Colonic mucosa (tissue), 4 donors: Measurements from ENCODE around the gene HOXB3. TPM values are rescaled to one million over a fixed set of nuclear protein-coding genes. Genes with fewer than 3 reads are reported as not detected.
"Not testable (repeated sequence)": the region's sequence is repeated elsewhere in the genome, so short reads cannot be mapped to it uniquely, and the experiment has no call there.

ENCODE experiments used
- DNase-seq: peaks from one replicate; pipeline ENCODE4 v3.0.0-alpha.2; 2020
- H3K27ac ChIP-seq: fragments of 200-600 bp; one replicate; pipeline ENCODE4 v1.8.0; 2021
- H3K27me3 ChIP-seq: fragments of 200-600 bp; one replicate; pipeline ENCODE4 v1.8.0; 2021
- H3K36me3 ChIP-seq: fragments of 200-600 bp; one replicate; pipeline ENCODE4 v1.8.0; 2021
- H3K4me1 ChIP-seq: fragments of 200-600 bp; one replicate; pipeline ENCODE4 v1.8.0; 2021; ENCODE audit warnings: mild to moderate bottlenecking
- H3K4me3 ChIP-seq: fragments of 200-600 bp; one replicate; pipeline ENCODE4 v1.8.0; 2021
- H3K9ac ChIP-seq, 2 donors: one replicate each; pipeline ENCODE4 v1.7.0; 2013; ENCODE audit warnings: control low read depth in 2 of 2, low read depth in 2 of 2, low read length in 2 of 2
- H3K9me3 ChIP-seq: fragments of 200-600 bp; one replicate; pipeline ENCODE4 v1.8.0; 2021
- intact Hi-C: fragments of 100-400 bp; cut with DNase I; formaldehyde crosslinking; loops from one replicate; pipeline ENCODE4 v1.14.1; 2022
- total RNA-seq, 2 donors: library from RNA; stranded (reverse); fragmentation: NEBNext Ultra II Directional in 1 of 2; extraction: Animal tissue kit (Norgen Biotek cat#: 25700) in 1 of 2; gene quantifications; one replicate each; pipeline ENCODE4 v1.2.1, GENCODE V29; 2021
- TF ChIP-seq, protein P1 (sequence below): fragments of 200-600 bp; IDR thresholded peaks from one replicate; pipeline ENCODE4 v1.8.0; 2022; ENCODE audit warnings: antibody characterized with exemption, mild to moderate bottlenecking
- donor health status: healthy.
- donor health status: DM: no; HTN: no; CAD: no.
- donor health status: DM: no; HTN: no; CAD: no.

The HOXB3 gene
- total RNA-seq, 2 donors from 2014 or later = 17.4 to 31.8 TPM

DNA sequence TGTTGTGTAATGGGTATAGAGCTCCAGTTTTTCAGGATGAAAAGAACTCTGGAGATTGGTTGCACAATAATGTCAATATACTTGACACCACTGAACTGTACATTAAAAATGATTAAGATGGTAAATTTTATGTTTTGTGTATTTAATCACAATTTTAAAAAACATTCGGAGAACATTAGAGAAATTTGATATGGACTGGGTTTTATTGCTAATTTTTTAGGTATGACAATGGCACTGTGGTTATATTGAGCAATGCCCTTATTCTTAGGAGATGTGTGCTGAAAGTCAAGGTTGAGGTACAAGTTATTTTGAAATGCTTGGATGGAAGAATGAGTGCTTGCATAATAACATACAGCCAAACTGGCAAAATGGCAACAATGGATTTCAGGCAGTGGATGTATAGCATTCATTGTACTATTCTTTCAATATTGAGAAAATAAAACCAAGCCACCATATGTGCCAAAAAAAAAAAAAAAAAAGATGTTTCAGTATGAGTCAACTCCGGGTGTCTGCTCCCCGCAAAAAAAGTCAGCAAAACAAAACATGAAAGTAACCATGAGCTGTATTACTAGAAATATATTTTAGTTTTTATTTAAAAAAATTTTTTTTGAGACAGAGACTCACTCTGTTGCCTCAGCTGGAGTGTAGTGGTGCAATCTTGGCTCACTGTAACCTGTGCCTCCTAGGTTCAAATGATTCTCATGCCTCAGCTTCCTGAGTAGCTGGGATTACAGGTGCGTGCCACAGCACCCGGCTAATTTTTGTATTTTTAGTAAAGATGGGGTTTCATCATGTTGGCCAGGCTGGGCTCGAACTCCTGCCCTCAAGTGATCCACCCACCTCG is 79.1 kb downstream of the HOXB3 start:
- H3K4me1 ChIP-seq = no peaks in the 10 kb centered on the region
- no peaks in the 10 kb centered on the region for H3K27me3 ChIP-seq
- H3K9me3 ChIP-seq = no peaks in the 10 kb centered on the region
- intact Hi-C loops = no loop called here
- no peak overlapping the region for H3K4me3 ChIP-seq
- no peak overlapping the region for H3K9ac ChIP-seq
- no peak overlapping the region for H3K27ac ChIP-seq
- DNase-seq = no peak
- H3K36me3 ChIP-seq = no peaks in the 10 kb centered on the region
- TF ChIP-seq, protein P1, sequence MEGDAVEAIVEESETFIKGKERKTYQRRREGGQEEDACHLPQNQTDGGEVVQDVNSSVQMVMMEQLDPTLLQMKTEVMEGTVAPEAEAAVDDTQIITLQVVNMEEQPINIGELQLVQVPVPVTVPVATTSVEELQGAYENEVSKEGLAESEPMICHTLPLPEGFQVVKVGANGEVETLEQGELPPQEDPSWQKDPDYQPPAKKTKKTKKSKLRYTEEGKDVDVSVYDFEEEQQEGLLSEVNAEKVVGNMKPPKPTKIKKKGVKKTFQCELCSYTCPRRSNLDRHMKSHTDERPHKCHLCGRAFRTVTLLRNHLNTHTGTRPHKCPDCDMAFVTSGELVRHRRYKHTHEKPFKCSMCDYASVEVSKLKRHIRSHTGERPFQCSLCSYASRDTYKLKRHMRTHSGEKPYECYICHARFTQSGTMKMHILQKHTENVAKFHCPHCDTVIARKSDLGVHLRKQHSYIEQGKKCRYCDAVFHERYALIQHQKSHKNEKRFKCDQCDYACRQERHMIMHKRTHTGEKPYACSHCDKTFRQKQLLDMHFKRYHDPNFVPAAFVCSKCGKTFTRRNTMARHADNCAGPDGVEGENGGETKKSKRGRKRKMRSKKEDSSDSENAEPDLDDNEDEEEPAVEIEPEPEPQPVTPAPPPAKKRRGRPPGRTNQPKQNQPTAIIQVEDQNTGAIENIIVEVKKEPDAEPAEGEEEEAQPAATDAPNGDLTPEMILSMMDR = no peak

DNA sequence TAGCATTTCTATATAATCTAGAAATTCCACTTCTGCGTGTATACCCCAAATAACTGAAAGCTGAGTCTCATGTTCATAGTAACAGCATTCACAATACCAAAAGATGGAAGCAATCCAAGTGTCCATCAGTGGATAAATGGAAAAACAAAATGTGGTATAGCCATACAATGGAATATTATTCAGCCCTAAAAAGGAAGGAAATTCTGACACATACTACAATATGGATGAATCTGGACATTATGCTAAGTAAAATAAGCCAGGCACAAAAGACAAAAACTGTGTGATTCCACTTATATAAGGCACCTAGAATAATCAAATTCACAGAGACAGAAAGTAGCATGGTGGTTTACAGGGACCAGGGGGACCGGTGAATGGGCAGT is 79.7 kb downstream of the HOXB3 start:
- intact Hi-C loops = no loop called here
- TF ChIP-seq, protein P1 = no peak
- Histone ChIP-seq H3K4me1 (no peaks in the 10 kb centered on the region), H3K9me3 (no peaks in the 10 kb centered on the region), H3K36me3 (no peaks in the 10 kb centered on the region), H3K27ac (no peak overlapping the region), H3K4me3 (no peak overlapping the region), H3K9ac (no peak overlapping the region), H3K27me3 (no peaks in the 10 kb centered on the region)
- no peak for DNase-seq

GRCh38 chr17:48509708-48510107 is 80.3 kb downstream of the HOXB3 start:
- H3K27me3 ChIP-seq, H3K9me3 ChIP-seq, H3K9ac ChIP-seq, H3K4me1 ChIP-seq, H3K4me3 ChIP-seq, intact Hi-C loops, H3K27ac ChIP-seq, H3K36me3 ChIP-seq, DNase-seq: not testable (repeated sequence)

- no peak overlapping the region for H3K27ac ChIP-seq
Measured at GRCh38 chr17:48506246-48506645, 83.8 kb downstream of the HOXB3 start.

GRCh38 chr17:48505788-48506187 is 84.3 kb downstream of the HOXB3 start:
- DNase-seq = no peak
- Histone ChIP-seq H3K4me1 (no peaks in the 10 kb centered on the region), H3K9ac (no peak overlapping the region), H3K4me3 (no peak overlapping the region), H3K27ac (no peak overlapping the region), H3K36me3 (no peaks in the 10 kb centered on the region), H3K27me3 (no peaks in the 10 kb centered on the region), H3K9me3 (no peaks in the 10 kb centered on the region)
- TF ChIP-seq, protein P1 = no peak
- intact Hi-C loops = no loop called here

More at GRCh38 chr17:48506246-48506645, 83.8 kb downstream of the HOXB3 start:
- H3K9ac ChIP-seq = no peak overlapping the region
- H3K4me1 ChIP-seq = no peaks in the 10 kb centered on the region
- no peaks in the 10 kb centered on the region for H3K9me3 ChIP-seq
- no peaks in the 10 kb centered on the region for H3K36me3 ChIP-seq
- no peak for DNase-seq
- TF ChIP-seq, protein P1 = no peak
- intact Hi-C loops = no loop called here
- no peak overlapping the region for H3K4me3 ChIP-seq
- H3K27me3 ChIP-seq = no peaks in the 10 kb centered on the region

DNA sequence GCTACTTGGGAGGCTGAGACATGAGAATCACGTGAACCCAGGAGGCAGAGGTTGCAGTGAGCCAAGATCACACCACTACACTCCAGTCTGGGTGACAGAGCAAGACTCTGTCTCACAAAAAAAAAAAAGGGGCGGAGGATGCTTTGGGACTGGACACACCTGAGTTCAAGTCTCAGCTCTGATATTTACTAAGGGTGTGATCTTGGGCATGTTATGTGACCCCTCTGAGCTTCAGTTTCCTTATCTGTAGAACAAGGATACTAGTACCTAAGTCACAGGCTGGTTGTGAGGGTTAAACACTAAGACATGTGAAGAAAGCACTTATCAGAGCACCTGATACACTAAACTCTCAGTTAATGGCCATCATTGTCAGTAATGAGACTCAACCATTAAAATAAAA is 85.1 kb downstream of the HOXB3 start:
- Histone ChIP-seq H3K36me3 (no peaks in the 10 kb centered on the region), H3K9ac (no peak overlapping the region), H3K9me3 (no peaks in the 10 kb centered on the region), H3K27ac (no peak overlapping the region), H3K27me3 (no peaks in the 10 kb centered on the region), H3K4me1 (no peaks in the 10 kb centered on the region), H3K4me3 (no peak overlapping the region)
- intact Hi-C loops = no loop called here
- TF ChIP-seq, protein P1 = no peak
- no peak for DNase-seq
